Muscle layer of colon (tissue), 2 donors: ENCODE measurements around the gene DLGAP1.
"Not testable (repeated sequence)": the region's sequence is repeated elsewhere in the genome, so short reads cannot be mapped to it uniquely, and the experiment has no call there.

Source experiments
- H3K27ac ChIP-seq: one replicate; pipeline ENCODE4 v1.7.0; 2013; ENCODE audit warnings: low read depth, mild to moderate bottlenecking, low read length, moderate library complexity
- H3K27me3 ChIP-seq, 2 donors: one replicate each; pipeline ENCODE4 v1.7.0; 2013; ENCODE audit warnings: low read length in 2 of 2, mild to moderate bottlenecking in 2 of 2; ENCODE audit not compliant: insufficient read depth in 2 of 2, control insufficient read depth in 1 of 2
- H3K36me3 ChIP-seq: one replicate; pipeline ENCODE4 v1.7.0; 2013; ENCODE audit warnings: mild to moderate bottlenecking, low read length; ENCODE audit not compliant: insufficient read depth
- H3K4me1 ChIP-seq: one replicate; pipeline ENCODE4 v1.7.0; 2013; ENCODE audit warnings: mild to moderate bottlenecking, low read length; ENCODE audit not compliant: insufficient read depth
- H3K4me3 ChIP-seq, 2 donors: one replicate each; pipeline ENCODE4 v1.7.0; 2013; ENCODE audit warnings: low read length in 2 of 2, low read depth in 1 of 2, mild to moderate bottlenecking in 1 of 2, moderate library complexity in 1 of 2
- H3K9ac ChIP-seq: one replicate; pipeline ENCODE4 v1.7.0; 2013; ENCODE audit warnings: low read length
- H3K9me3 ChIP-seq: one replicate; pipeline ENCODE4 v1.7.0; 2013; ENCODE audit warnings: mild to moderate bottlenecking, low read length
- donor health status: abdominal sarcoma.
- donor health status: Adenocarcinoma of cecum.

Gene DLGAP1

GRCh38 chr18:3706279-3707097, 748.6 kb downstream of the DLGAP1 start:
- H3K9me3 ChIP-seq = no peaks in the 10 kb centered on the region
- H3K36me3 ChIP-seq = no peaks in the 10 kb centered on the region
- H3K4me1 ChIP-seq = no peaks in the 10 kb centered on the region
- no peaks in the 10 kb centered on the region for H3K27me3 ChIP-seq
- no peak overlapping the region for H3K4me3 ChIP-seq
- no peak overlapping the region for H3K9ac ChIP-seq
- no peak overlapping the region for H3K27ac ChIP-seq

DNA sequence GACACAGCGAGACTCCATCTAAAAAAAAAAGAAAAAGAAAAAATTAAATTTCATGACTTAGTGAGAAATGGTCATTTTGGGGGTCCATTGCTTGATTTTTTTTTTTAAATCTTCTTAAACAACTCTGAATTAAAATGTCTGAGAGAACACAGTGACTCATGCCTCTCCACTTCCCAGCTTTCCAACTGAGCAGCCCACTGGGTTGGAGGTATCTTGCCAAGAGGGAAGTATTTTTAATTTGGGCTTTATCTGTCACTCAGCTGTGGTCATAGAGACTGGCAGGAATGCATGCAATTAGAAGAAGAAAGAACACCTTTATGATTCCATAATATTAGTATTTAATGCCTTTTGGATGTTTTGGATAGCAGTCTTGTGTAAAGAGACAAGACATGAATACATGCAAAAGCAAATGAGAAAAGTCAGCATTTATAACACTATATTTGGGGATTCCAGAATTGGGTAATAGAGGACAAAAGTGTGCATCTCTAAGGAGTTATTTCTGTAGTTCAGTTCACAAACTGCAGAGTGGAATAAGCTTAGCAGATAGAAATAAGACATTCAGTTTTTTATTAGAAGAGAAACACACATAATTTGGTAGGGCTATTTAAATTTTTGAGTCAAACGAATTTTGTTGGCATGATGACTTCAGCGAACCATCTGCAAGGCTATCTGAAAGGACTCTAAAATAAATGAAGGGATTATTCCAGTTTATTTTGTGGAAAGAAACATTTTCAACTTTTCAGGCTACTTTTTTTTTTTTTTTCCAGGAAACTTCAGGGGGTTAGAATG, 750.4 kb downstream of the DLGAP1 start:
- H3K4me3 ChIP-seq = no peak overlapping the region
- H3K9me3 ChIP-seq = no peaks in the 10 kb centered on the region
- no peaks in the 10 kb centered on the region for H3K27me3 ChIP-seq
- no peak overlapping the region for H3K27ac ChIP-seq
- no peaks in the 10 kb centered on the region for H3K4me1 ChIP-seq
- H3K9ac ChIP-seq = no peak overlapping the region
- H3K36me3 ChIP-seq = no peaks in the 10 kb centered on the region

GRCh38 chr18:3703732-3704176, 751.4 kb downstream of the DLGAP1 start:
- H3K27ac ChIP-seq = no peak overlapping the region
- H3K36me3 ChIP-seq = no peaks in the 10 kb centered on the region
- no peaks in the 10 kb centered on the region for H3K9me3 ChIP-seq
- no peaks in the 10 kb centered on the region for H3K4me1 ChIP-seq
- no peaks in the 10 kb centered on the region for H3K27me3 ChIP-seq
- H3K9ac ChIP-seq = no peak overlapping the region
- peak overlapping the region in 1 of 2 donors; percentile 18 for H3K4me3 ChIP-seq

GRCh38 chr18:3699707-3700567, 755.2 kb downstream of the DLGAP1 start:
- H3K9me3 ChIP-seq, H3K27me3 ChIP-seq, H3K9ac ChIP-seq, H3K36me3 ChIP-seq, H3K4me1 ChIP-seq, H3K27ac ChIP-seq, H3K4me3 ChIP-seq: not testable (repeated sequence)

DNA sequence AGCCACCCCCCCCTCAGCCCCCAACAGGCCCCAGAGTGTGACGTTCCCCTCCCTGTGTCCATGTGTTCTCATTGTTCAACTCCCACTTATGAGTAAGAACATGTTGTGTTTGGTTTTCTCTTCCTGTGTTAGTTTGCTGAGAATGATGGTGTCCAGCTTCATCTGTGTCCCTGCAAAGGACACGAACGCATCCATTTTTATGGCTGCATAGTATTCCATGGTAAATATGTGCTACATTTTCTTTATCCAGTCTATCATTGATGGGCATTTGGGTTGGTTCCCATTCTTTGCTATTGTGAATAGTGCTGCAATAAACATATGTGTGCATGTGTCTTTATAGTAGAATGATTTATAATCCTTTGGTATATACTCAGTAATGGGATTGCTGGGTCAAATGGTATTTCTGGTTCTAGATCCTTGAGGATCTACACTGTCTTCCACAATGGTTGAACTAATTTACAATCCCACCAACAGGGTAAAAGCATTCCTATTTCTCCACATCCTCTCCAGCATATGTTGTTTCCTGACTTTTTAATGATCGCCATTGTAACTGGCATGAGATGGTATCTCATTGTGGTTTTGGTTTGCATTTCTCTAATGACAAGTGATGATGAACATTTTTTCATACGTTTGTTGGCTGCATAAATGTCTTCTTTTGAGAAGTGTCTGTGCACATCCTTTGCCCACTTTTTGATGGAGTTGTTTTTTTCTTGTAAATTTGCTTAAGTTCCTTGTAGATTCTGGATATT, 760.9 kb downstream of the DLGAP1 start:
- not testable (repeated sequence) for H3K27me3 ChIP-seq, H3K9ac ChIP-seq, H3K4me3 ChIP-seq

DNA sequence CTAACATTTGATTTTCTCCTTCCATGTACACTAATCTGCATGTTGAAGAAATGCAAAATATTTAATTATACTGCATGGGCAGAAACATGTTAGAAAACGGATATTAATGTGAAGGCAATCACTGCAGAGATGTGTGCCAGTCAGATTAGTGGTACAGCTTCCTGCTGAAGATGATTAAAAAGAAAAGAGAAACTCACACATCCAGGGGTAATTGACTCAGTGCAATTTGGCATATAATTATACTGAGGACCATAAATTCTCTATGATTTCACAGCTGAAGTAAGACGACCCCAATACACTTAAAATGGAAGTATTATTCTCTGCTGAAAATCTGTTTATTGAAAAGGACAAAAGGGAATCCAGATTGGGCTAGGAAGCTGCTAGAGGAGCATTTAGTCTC, 761.7 kb downstream of the DLGAP1 start:
- Histone ChIP-seq H3K9ac (no peak overlapping the region), H3K36me3 (no peaks in the 10 kb centered on the region), H3K4me3 (no peak overlapping the region), H3K27me3 (no peaks in the 10 kb centered on the region), H3K9me3 (no peaks in the 10 kb centered on the region), H3K4me1 (no peaks in the 10 kb centered on the region), H3K27ac (no peak overlapping the region)

More for the DNA sequence above, 760.9 kb downstream of the DLGAP1 start:
- H3K27ac ChIP-seq, H3K36me3 ChIP-seq, H3K9me3 ChIP-seq, H3K4me1 ChIP-seq: not testable (repeated sequence)

GRCh38 chr18:3692691-3693090, 762.4 kb downstream of the DLGAP1 start:
- H3K27me3 ChIP-seq = no peaks in the 10 kb centered on the region
- no peaks in the 10 kb centered on the region for H3K36me3 ChIP-seq
- H3K9me3 ChIP-seq = no peaks in the 10 kb centered on the region
- no peak overlapping the region for H3K27ac ChIP-seq
- H3K9ac ChIP-seq = no peak overlapping the region
- no peaks in the 10 kb centered on the region for H3K4me1 ChIP-seq
- H3K4me3 ChIP-seq = no peak overlapping the region

GRCh38 chr18:3692113-3692621, 762.9 kb downstream of the DLGAP1 start:
- no peaks in the 10 kb centered on the region for H3K27me3 ChIP-seq
- no peak overlapping the region for H3K9ac ChIP-seq
- H3K27ac ChIP-seq = no peak overlapping the region
- H3K4me3 ChIP-seq = no peak overlapping the region
- no peaks in the 10 kb centered on the region for H3K9me3 ChIP-seq
- no peaks in the 10 kb centered on the region for H3K4me1 ChIP-seq
- H3K36me3 ChIP-seq = no peaks in the 10 kb centered on the region

DNA sequence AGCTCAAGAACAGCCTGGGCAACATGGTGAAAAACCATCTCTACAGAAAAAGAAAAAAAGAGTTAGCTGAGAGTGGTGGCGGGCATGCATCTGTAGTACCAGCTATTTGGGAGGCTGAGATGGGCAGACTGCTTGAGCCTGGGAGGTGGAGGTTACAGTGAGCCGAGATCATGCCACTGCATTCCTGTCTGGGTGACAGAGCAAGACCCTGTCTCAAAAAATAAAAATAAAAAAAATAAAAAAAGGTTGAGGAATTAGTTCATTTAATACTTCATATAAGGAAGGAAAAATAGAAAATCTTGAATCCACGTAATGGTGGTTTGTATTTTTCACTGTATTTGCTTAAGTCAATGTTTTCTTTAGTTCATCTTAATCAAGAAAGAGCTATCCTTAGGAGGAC, 763.4 kb downstream of the DLGAP1 start:
- H3K27me3 ChIP-seq = no peaks in the 10 kb centered on the region
- H3K27ac ChIP-seq = no peak overlapping the region
- no peaks in the 10 kb centered on the region for H3K9me3 ChIP-seq
- no peak overlapping the region for H3K9ac ChIP-seq
- H3K36me3 ChIP-seq = no peaks in the 10 kb centered on the region
- no peak overlapping the region for H3K4me3 ChIP-seq
- H3K4me1 ChIP-seq = no peaks in the 10 kb centered on the region

DNA sequence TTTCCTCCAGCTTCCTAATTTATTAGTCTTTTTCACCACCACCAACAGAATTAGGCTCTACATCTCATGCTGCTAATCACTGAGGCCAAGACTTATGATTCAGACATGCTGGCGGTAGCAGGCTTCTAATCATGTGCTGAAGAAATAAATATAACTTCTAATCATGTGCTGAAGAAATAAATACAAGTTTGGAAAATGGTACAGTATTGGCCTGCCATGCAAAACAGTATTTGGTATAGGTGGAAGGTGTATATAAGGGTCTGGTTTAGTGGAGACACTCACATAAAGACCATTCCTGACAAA, 764.4 kb downstream of the DLGAP1 start:
- H3K9me3 ChIP-seq = no peaks in the 10 kb centered on the region
- no peak overlapping the region for H3K27ac ChIP-seq
- H3K4me1 ChIP-seq = no peaks in the 10 kb centered on the region
- no peak overlapping the region for H3K9ac ChIP-seq
- H3K27me3 ChIP-seq = no peaks in the 10 kb centered on the region
- H3K36me3 ChIP-seq = no peaks in the 10 kb centered on the region
- H3K4me3 ChIP-seq = no peak overlapping the region
